SK-N-SH treated with all-trans-retinoic acid at 6 μM for 48 hours (cell line): ENCODE measurements around the gene JMJD8.

ENCODE experiments used
- ATAC-seq: fragments of 200-7000 bp; cut with Tn5 transposase; 3 replicates; pipeline ENCODE4 v1.9.1; 2020; ENCODE audit warnings: mild to moderate bottlenecking, moderate library complexity
- ARNTL ChIP-seq: fragments of 450-650 bp; formaldehyde crosslinking; IDR thresholded peaks from 2 replicates; pipeline ENCODE4 v1.5.0; 2020; ENCODE audit warnings: low read depth, mild to moderate bottlenecking, moderate library complexity, borderline replicate concordance
- CSDC2 ChIP-seq: fragments of 250-450 bp; sonication (Bioruptor Pico); IDR thresholded peaks from 2 replicates; pipeline ENCODE4 v1.5.0; 2020; ENCODE audit warnings: mild to moderate bottlenecking, moderate library complexity
- GLIS3 ChIP-seq: fragments of 250-450 bp; sonication (Bioruptor Pico); IDR thresholded peaks from 2 replicates; pipeline ENCODE4 v1.5.0; 2020; ENCODE audit warnings: mild to moderate bottlenecking, moderate library complexity
- RARB ChIP-seq: fragments of 250-450 bp; sonication (Bioruptor Pico); IDR thresholded peaks from 2 replicates; pipeline ENCODE4 v1.8.0; 2021; ENCODE audit warnings: mild to moderate bottlenecking, moderate library complexity
- SNAI2 ChIP-seq: fragments of 250-450 bp; sonication (Bioruptor Pico); IDR thresholded peaks from 2 replicates; pipeline ENCODE4 v1.5.0; 2020; ENCODE audit warnings: mild to moderate bottlenecking, moderate library complexity
- TCF4 ChIP-seq: fragments of 250-450 bp; sonication (Bioruptor Pico); IDR thresholded peaks from 2 replicates; pipeline ENCODE4 v1.8.0; 2021; ENCODE audit warnings: mild to moderate bottlenecking, moderate library complexity, borderline replicate concordance
- TOX ChIP-seq: fragments of 250-450 bp; sonication (Bioruptor Pico); IDR thresholded peaks from 2 replicates; pipeline ENCODE4 v1.8.0; 2021; ENCODE audit warnings: mild to moderate bottlenecking, moderate library complexity, borderline replicate concordance
- ZC3H10 ChIP-seq: fragments of 250-450 bp; sonication (Bioruptor Pico); IDR thresholded peaks from 2 replicates; pipeline ENCODE4 v1.5.1; 2021; ENCODE audit warnings: mild to moderate bottlenecking, moderate library complexity
- ZFP3 ChIP-seq: fragments of 250-450 bp; sonication (Bioruptor Pico); IDR thresholded peaks from 2 replicates; pipeline ENCODE4 v1.5.0; 2020; ENCODE audit warnings: mild to moderate bottlenecking, moderate library complexity
- ZNF565 ChIP-seq: fragments of 450-650 bp; formaldehyde crosslinking; conservative IDR thresholded peaks from 2 replicates; pipeline ENCODE4 v1.5.0; 2020; ENCODE audit warnings: low read depth, mild to moderate bottlenecking, moderate library complexity
- ZNF70 ChIP-seq: fragments of 450-650 bp; formaldehyde crosslinking; IDR thresholded peaks from 2 replicates; pipeline ENCODE4 v1.5.0; 2020; ENCODE audit warnings: mild to moderate bottlenecking, moderate library complexity
- ZNF8 ChIP-seq: fragments of 450-650 bp; formaldehyde crosslinking; IDR thresholded peaks from 2 replicates; pipeline ENCODE4 v1.5.0; 2020; ENCODE audit warnings: mild to moderate bottlenecking, moderate library complexity
- TF ChIP-seq, protein P1 (sequence below): fragments of 250-450 bp; sonication (Bioruptor Pico); IDR thresholded peaks from 2 replicates; pipeline ENCODE4 v1.5.0; 2020; ENCODE audit warnings: mild to moderate bottlenecking, moderate library complexity
- TF ChIP-seq, protein P2 (sequence below): fragments of 250-450 bp; sonication (Bioruptor Pico); IDR thresholded peaks from 2 replicates; pipeline ENCODE4 v1.8.0; 2021; ENCODE audit warnings: low read depth, mild to moderate bottlenecking, moderate library complexity, borderline replicate concordance
- TF ChIP-seq, protein P3 (sequence below): fragments of 250-450 bp; sonication (Bioruptor Pico); IDR thresholded peaks from 2 replicates; pipeline ENCODE4 v1.5.1; 2021; ENCODE audit warnings: mild to moderate bottlenecking, moderate library complexity
- TF ChIP-seq, protein P4 (sequence below): fragments of 250-450 bp; sonication (Bioruptor Pico); IDR thresholded peaks from 2 replicates; pipeline ENCODE4 v1.8.0; 2020; ENCODE audit warnings: mild to moderate bottlenecking, moderate library complexity, borderline replicate concordance
- TF ChIP-seq, protein P5 (sequence below): fragments of 250-450 bp; sonication (Bioruptor Pico); IDR thresholded peaks from 2 replicates; pipeline ENCODE4 v1.5.1; 2020; ENCODE audit warnings: low read depth, mild to moderate bottlenecking, moderate library complexity

Gene JMJD8

DNA sequence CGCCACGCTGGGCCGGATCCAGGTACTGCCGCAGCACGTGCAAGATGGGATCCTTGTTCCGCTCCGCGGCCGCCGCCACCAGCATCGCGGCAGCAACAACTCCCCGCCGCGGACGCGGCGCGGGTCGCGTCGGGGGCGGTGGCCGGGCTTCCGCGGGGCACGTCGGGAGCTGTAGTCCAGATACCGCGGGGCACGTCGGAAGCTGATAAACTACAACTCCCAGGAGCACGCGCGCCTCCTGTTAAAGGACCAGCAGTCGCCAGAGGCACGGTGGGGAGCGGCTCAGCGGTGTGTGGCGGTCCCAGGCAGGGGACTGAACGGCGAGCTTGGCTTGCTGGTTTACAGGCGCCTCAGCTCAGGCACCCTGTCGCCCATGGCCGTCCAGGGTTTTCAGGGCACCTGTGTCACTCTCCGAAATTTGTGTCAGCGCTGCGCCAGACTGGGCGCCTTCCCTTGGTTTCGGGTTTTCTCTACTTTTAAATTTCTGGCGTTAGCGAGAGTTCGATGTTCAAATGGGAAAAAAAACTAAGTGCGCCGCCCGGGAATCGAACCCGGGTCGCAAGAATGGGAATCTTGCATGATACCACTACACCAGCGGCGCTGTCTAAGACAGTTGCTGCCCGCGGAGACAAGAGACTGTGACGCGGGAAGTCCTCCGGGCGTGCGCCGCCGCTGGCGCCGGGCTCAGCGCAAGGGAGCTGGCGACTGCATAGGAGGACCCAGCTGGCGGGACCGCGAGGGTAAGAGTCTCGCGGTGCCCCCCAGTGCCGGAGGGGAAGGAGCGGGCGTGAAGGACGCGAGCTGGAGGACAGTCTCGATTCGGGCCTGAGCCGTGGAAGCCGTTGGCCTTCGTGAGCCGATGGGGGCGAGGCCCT, 47.7 kb downstream of the JMJD8 start, which contains the start of gene METTL26:
METTL26 (minus strand) TSS at position 100 of the 875 bp plus-strand sequence; CDS start at position 85, 15 bp downstream.
- TF ChIP-seq ZFP3 (no peak), RARB (CRISPR knock-in tag) (0 out of 2 replicates have a peak, but pooled peaks have one; percentile 26)
- TF ChIP-seq, all 23 proteins: peak for 1
- ATAC-seq = peak; percentile 88

DNA sequence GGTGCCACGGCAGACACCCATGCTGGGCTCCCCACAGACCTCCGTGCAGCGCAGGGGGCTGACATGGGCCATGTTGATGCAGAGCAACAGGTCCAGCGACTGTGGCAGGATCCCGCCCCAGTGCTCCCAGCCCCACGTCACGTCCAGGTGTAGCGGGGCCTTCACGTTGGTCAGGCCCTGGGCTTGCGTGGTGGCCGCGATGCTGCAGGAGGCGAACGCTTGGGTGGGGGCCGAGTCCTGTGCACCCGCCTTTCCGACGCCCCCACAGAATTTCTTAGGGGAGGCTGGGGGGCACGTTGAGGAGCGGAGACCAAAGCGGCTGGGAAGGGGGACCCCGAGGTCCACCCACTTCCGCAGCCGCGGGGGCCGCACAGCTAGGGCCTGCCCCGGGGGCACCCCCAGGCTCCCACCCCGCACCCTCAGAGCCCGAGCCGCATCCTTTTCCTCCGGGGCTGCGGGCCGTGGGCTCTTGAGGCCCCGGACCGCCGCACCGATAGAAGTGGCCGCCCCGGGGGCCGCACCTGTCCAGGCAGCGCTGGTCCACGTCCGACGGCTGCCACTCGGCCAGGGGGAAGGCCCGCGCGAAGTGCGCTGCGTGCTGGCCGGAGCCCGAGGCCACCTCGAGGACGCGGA, 48.4 kb downstream of the JMJD8 start:
- peak; percentile 0; the same call in 2 of the 3 replicates for ATAC-seq
- TF ChIP-seq ZNF70 (CRISPR knock-in tag) = no peak
- TF ChIP-seq, protein P1, sequence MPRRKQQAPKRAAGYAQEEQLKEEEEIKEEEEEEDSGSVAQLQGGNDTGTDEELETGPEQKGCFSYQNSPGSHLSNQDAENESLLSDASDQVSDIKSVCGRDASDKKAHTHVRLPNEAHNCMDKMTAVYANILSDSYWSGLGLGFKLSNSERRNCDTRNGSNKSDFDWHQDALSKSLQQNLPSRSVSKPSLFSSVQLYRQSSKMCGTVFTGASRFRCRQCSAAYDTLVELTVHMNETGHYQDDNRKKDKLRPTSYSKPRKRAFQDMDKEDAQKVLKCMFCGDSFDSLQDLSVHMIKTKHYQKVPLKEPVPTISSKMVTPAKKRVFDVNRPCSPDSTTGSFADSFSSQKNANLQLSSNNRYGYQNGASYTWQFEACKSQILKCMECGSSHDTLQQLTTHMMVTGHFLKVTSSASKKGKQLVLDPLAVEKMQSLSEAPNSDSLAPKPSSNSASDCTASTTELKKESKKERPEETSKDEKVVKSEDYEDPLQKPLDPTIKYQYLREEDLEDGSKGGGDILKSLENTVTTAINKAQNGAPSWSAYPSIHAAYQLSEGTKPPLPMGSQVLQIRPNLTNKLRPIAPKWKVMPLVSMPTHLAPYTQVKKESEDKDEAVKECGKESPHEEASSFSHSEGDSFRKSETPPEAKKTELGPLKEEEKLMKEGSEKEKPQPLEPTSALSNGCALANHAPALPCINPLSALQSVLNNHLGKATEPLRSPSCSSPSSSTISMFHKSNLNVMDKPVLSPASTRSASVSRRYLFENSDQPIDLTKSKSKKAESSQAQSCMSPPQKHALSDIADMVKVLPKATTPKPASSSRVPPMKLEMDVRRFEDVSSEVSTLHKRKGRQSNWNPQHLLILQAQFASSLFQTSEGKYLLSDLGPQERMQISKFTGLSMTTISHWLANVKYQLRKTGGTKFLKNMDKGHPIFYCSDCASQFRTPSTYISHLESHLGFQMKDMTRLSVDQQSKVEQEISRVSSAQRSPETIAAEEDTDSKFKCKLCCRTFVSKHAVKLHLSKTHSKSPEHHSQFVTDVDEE (CRISPR knock-in tag) = no peak
- TF ChIP-seq RARB (CRISPR knock-in tag) = no peak
- TF ChIP-seq ARNTL (CRISPR knock-in tag) = no peak
- TF ChIP-seq ZNF8 = no peak

DNA sequence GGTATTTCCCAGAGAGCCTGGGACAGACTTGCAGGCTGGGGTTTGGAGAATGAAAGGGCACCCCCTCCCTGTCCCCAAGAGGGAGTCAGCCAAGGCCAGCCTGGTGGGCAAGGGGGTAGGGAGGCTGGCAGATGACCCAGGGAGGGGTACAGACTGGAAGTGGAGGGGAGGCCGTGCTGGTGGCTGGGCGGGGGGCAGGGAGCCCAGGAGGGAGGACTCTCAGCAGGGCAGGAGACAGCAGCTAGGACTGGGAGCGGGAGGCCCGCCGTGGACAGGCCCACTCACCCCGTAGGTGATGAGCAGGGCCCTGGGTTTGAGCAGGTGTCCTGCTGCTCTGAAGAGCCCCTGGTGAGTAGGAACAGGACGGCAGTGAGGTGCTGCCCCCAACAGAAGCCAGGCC, 49.1 kb downstream of the JMJD8 start:
- TF ChIP-seq, protein P1 (CRISPR knock-in tag) = no peak
- TF ChIP-seq ZC3H10 (no peak), TOX (CRISPR knock-in tag) (no peak), ZNF8 (no peak), GLIS3 (CRISPR knock-in tag) (no peak), ZNF70 (CRISPR knock-in tag) (no peak), CSDC2 (CRISPR knock-in tag) (no peak)
- TF ChIP-seq, protein P2, sequence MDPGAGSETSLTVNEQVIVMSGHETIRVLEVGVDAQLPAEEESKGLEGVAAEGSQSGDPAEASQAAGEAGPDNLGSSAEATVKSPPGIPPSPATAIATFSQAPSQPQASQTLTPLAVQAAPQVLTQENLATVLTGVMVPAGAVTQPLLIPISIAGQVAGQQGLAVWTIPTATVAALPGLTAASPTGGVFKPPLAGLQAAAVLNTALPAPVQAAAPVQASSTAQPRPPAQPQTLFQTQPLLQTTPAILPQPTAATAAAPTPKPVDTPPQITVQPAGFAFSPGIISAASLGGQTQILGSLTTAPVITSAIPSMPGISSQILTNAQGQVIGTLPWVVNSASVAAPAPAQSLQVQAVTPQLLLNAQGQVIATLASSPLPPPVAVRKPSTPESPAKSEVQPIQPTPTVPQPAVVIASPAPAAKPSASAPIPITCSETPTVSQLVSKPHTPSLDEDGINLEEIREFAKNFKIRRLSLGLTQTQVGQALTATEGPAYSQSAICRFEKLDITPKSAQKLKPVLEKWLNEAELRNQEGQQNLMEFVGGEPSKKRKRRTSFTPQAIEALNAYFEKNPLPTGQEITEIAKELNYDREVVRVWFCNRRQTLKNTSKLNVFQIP (CRISPR knock-in tag) = no peak
- TF ChIP-seq, all 23 proteins: peak for 0
- ATAC-seq = no peak

DNA sequence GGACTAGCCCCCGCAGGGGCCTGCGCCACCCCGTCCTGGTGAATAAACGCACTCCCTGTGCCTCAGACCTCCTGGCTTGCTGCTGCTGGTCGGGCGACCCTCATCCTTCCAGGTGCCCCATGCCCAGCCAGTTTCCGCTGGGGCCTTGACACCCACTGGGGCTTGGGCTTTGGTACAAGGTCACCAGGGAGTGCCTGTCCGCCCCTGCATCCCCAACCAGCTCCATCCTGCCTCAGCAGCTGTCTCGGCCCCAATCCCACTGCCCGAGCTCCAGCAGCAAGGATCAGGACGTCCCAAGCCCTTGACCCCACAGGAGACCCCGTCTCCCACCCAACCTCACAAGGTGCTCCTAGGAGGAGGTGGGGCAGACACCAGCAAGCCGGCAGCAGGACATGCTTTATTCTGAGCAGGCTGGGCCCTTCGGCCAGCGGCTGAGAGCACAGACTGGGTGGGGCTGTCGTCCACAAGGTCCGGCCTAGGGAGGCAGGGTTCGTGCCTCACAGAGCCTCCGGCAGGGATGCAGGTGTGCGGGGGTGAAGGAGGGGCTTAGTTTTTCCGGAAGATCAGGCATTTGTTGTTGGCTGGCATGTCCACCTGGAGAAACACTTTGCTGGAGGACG, 50.0 kb downstream of the JMJD8 start:
- no peak for ATAC-seq
- no peak for TF ChIP-seq GLIS3 (CRISPR knock-in tag)
- TF ChIP-seq ZNF565 (CRISPR knock-in tag) = no peak
- TF ChIP-seq, protein P3, sequence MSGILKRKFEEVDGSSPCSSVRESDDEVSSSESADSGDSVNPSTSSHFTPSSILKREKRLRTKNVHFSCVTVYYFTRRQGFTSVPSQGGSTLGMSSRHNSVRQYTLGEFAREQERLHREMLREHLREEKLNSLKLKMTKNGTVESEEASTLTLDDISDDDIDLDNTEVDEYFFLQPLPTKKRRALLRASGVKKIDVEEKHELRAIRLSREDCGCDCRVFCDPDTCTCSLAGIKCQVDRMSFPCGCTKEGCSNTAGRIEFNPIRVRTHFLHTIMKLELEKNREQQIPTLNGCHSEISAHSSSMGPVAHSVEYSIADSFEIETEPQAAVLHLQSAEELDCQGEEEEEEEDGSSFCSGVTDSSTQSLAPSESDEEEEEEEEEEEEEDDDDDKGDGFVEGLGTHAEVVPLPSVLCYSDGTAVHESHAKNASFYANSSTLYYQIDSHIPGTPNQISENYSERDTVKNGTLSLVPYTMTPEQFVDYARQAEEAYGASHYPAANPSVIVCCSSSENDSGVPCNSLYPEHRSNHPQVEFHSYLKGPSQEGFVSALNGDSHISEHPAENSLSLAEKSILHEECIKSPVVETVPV (CRISPR knock-in tag) = no peak
- no peak for TF ChIP-seq RARB (CRISPR knock-in tag)
- TF ChIP-seq TCF4 (CRISPR knock-in tag) = no peak
- TF ChIP-seq, protein P4, sequence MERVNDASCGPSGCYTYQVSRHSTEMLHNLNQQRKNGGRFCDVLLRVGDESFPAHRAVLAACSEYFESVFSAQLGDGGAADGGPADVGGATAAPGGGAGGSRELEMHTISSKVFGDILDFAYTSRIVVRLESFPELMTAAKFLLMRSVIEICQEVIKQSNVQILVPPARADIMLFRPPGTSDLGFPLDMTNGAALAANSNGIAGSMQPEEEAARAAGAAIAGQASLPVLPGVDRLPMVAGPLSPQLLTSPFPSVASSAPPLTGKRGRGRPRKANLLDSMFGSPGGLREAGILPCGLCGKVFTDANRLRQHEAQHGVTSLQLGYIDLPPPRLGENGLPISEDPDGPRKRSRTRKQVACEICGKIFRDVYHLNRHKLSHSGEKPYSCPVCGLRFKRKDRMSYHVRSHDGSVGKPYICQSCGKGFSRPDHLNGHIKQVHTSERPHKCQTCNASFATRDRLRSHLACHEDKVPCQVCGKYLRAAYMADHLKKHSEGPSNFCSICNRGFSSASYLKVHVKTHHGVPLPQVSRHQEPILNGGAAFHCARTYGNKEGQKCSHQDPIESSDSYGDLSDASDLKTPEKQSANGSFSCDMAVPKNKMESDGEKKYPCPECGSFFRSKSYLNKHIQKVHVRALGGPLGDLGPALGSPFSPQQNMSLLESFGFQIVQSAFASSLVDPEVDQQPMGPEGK = no peak
- TF ChIP-seq ZFP3 = no peak
- TF ChIP-seq TOX (CRISPR knock-in tag) = no peak
- TF ChIP-seq, protein P5, sequence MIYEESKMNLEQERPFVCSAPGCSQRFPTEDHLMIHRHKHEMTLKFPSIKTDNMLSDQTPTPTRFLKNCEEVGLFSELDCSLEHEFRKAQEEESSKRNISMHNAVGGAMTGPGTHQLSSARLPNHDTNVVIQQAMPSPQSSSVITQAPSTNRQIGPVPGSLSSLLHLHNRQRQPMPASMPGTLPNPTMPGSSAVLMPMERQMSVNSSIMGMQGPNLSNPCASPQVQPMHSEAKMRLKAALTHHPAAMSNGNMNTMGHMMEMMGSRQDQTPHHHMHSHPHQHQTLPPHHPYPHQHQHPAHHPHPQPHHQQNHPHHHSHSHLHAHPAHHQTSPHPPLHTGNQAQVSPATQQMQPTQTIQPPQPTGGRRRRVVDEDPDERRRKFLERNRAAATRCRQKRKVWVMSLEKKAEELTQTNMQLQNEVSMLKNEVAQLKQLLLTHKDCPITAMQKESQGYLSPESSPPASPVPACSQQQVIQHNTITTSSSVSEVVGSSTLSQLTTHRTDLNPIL (CRISPR knock-in tag) = no peak
- no peak for TF ChIP-seq ARNTL (CRISPR knock-in tag)
- TF ChIP-seq SNAI2 (CRISPR knock-in tag) = no peak
- TF ChIP-seq ZNF70 (CRISPR knock-in tag) = no peak
- TF ChIP-seq, protein P2 (CRISPR knock-in tag) = no peak
- TF ChIP-seq ZC3H10 = no peak
